Measurements from ENCODE around the gene CDCA7L.

DNA sequence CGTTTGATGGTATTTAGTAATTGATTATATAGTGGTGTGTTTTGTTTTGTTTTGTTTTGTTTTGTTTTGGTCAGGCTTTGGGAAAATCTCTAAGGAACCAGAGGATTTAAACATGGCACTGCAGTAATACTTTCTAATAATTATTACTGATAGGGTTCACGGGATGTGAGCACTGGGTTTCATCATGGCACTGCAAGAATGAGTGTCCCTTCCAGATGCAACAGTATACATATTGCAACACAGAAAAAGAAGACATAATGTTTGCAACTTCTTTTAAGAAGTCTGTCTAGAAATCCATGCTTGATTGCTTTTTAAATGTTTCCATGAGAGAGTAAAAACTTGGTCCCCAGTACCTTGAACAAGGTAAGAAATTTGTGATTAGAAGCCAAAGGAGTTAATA is 2.2 kb upstream of the CDCA7L start:
- TF ChIP-seq EP300 (IDR thresholded peaks at IDR 0.05) (no peak), POLR2A (IDR thresholded peaks at IDR 0.05) (no peak)
- TF ChIP-seq, protein P1, sequence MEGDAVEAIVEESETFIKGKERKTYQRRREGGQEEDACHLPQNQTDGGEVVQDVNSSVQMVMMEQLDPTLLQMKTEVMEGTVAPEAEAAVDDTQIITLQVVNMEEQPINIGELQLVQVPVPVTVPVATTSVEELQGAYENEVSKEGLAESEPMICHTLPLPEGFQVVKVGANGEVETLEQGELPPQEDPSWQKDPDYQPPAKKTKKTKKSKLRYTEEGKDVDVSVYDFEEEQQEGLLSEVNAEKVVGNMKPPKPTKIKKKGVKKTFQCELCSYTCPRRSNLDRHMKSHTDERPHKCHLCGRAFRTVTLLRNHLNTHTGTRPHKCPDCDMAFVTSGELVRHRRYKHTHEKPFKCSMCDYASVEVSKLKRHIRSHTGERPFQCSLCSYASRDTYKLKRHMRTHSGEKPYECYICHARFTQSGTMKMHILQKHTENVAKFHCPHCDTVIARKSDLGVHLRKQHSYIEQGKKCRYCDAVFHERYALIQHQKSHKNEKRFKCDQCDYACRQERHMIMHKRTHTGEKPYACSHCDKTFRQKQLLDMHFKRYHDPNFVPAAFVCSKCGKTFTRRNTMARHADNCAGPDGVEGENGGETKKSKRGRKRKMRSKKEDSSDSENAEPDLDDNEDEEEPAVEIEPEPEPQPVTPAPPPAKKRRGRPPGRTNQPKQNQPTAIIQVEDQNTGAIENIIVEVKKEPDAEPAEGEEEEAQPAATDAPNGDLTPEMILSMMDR (IDR thresholded peaks at IDR 0.05), result no peak
